GM21390 (cell line): ENCODE data around the gene IL1RAPL1.

ENCODE experiments used
- ATAC-seq: cut with Tn5 transposase; IDR thresholded peaks from one replicate; pipeline ENCODE4 v1.9.1; 2021; ENCODE audit not compliant: unreplicated experiment

IL1RAPL1 gene

GRCh38 chrX:29617276-29617675 lies 1030.0 kb downstream of the IL1RAPL1 start:
- no peak for ATAC-seq

GRCh38 chrX:29617725-29618124 lies 1030.5 kb downstream of the IL1RAPL1 start:
- ATAC-seq: no peak

GRCh38 chrX:29627833-29628232 lies 1040.6 kb downstream of the IL1RAPL1 start:
- no peak for ATAC-seq

- ATAC-seq: no peak
These were observed 1047.3 kb downstream of the IL1RAPL1 start for GRCh38 chrX:29634516-29634915.

- ATAC-seq: no peak
These were observed 1049.1 kb downstream of the IL1RAPL1 start for GRCh38 chrX:29636331-29636730.

- ATAC-seq: no peak
These were observed 1052.9 kb downstream of the IL1RAPL1 start for GRCh38 chrX:29640106-29640505.

- ATAC-seq: no peak
These were observed 1054.2 kb downstream of the IL1RAPL1 start for GRCh38 chrX:29641461-29641860.

GRCh38 chrX:29643181-29643580 lies 1055.9 kb downstream of the IL1RAPL1 start:
- no peak for ATAC-seq

- no peak for ATAC-seq
These were observed 1060.9 kb downstream of the IL1RAPL1 start for GRCh38 chrX:29648161-29648560.

- no peak for ATAC-seq
These were observed 1065.2 kb downstream of the IL1RAPL1 start for GRCh38 chrX:29652484-29652883.

- no peak for ATAC-seq
These were observed 1066.5 kb downstream of the IL1RAPL1 start for GRCh38 chrX:29653721-29654120.

- no peak for ATAC-seq
These were observed 1072.7 kb downstream of the IL1RAPL1 start for GRCh38 chrX:29659911-29660310.

GRCh38 chrX:29661290-29661689 lies 1074.0 kb downstream of the IL1RAPL1 start:
- ATAC-seq: no peak

- peak; percentile 51 for ATAC-seq
These were observed 1074.9 kb downstream of the IL1RAPL1 start for GRCh38 chrX:29662101-29662500.

- ATAC-seq: peak; percentile 59
These were observed 1075.7 kb downstream of the IL1RAPL1 start for GRCh38 chrX:29662759-29663503.

- no peak for ATAC-seq
These were observed 1078.3 kb downstream of the IL1RAPL1 start for GRCh38 chrX:29665532-29665931.

GRCh38 chrX:29666366-29666765 lies 1079.1 kb downstream of the IL1RAPL1 start:
- no peak for ATAC-seq

- ATAC-seq: no peak
These were observed 1084.2 kb downstream of the IL1RAPL1 start for GRCh38 chrX:29671421-29671820.

- ATAC-seq: no peak
These were observed 1100.4 kb downstream of the IL1RAPL1 start for GRCh38 chrX:29687687-29688086.

- no peak for ATAC-seq
These were observed 1102.8 kb downstream of the IL1RAPL1 start for GRCh38 chrX:29690061-29690460.

GRCh38 chrX:29691044-29691443 lies 1103.8 kb downstream of the IL1RAPL1 start:
- ATAC-seq: no peak

- ATAC-seq: no peak
These were observed 1106.7 kb downstream of the IL1RAPL1 start for GRCh38 chrX:29693912-29694311.

GRCh38 chrX:29699239-29699638 lies 1112.0 kb downstream of the IL1RAPL1 start:
- ATAC-seq: no peak
